Measurements from ENCODE around the gene COX7B2.

GRCh38 chr4:46886711-46887110 lies 22.3 kb downstream of the COX7B2 start:
- TF ChIP-seq EZH2 (IDR thresholded peaks at IDR 0.05; ENCODE audit: borderline replicate concordance, low read length) (no peak), CTCF (IDR thresholded peaks at IDR 0.05; ENCODE audit: low read length) (peak; percentile 35; the same call in 1 of the 2 replicates)
